AG04450 (cell line): ENCODE measurements around the gene AUTS2. TPM values are rescaled to one million over a fixed set of nuclear protein-coding genes. Genes with fewer than 3 reads are reported as not detected.

Source experiments
- CTCF ChIA-PET: fragments of 300-600, 350-600 bp; formaldehyde crosslinking; extraction: SDS; loops from one replicate; lab custom pipeline; 2022; ENCODE audit warnings: antibody characterized with exemption, inconsistent platforms; lab: Charles Lee
- POLR2A ChIA-PET: fragments of 350-600 bp; formaldehyde crosslinking; extraction: SDS; loops from one replicate; lab custom pipeline; 2021; ENCODE audit warnings: antibody characterized with exemption, inconsistent platforms; lab: Yijun Ruan, JAX
- DNase-seq: peaks from one replicate; pipeline ENCODE4 v3.0.0-alpha.2; 2011; ENCODE audit warnings: low read depth, low spot score
- H3K27ac ChIP-seq: one replicate; pipeline ENCODE4 v1.5.1; 2012; ENCODE audit warnings: low read depth, low read length, control low read depth
- H3K27me3 ChIP-seq: one replicate; pipeline ENCODE4 v1.6.0; 2012; ENCODE audit warnings: low read length; ENCODE audit not compliant: control insufficient read depth, insufficient read depth
- H3K4me3 ChIP-seq: 2 replicates; pipeline ENCODE4 v1.5.1; 2011; ENCODE audit warnings: mild to moderate bottlenecking, low read depth, low read length, control low read depth
- H3K9me3 ChIP-seq: 2 replicates; pipeline ENCODE4 v1.5.1; 2012; ENCODE audit warnings: low read length; ENCODE audit not compliant: control insufficient read depth, insufficient read depth
- polyA plus RNA-seq: library from polyadenylated mRNA; depleted of rRNA; stranded (reverse); fragments of >200 nt; gene quantifications from 2 replicates; pipeline ENCODE4 v1.2.3, GENCODE V29; 2011
- TF ChIP-seq, protein P1 (sequence below): IDR thresholded peaks from 2 replicates; pipeline ENCODE4 v1.5.1; 2011; ENCODE audit warnings: low read depth, low read length, control low read depth, inconsistent platforms

AUTS2 gene
- polyA plus RNA-seq, 1 experiment, result 1.5 TPM

DNA sequence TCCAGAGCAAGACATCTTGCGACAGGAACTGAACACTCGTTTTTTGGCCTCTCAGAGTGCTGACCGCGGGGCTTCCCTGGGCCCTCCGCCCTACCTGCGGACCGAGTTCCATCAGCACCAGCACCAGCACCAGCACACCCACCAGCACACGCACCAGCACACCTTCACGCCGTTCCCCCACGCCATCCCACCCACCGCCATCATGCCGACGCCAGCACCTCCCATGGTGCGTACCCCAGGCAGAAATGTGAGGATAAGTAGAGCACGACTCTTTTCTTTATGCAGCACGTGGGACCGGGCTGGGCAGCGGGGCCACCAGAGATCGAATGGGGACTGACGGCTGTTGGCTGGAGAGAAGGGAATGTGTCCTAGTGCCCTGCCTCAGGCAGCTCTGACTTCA is 1167.8 kb downstream of the AUTS2 start:
- Histone ChIP-seq H3K27ac (no peak overlapping the region), H3K27me3 (no peaks in the 10 kb centered on the region), H3K4me3 (no peak overlapping the region), H3K9me3 (no peaks in the 10 kb centered on the region)
- ChIA-PET POLR2A (no interaction called here), CTCF (no interaction called here)
- no peak for DNase-seq
- TF ChIP-seq, protein P1, sequence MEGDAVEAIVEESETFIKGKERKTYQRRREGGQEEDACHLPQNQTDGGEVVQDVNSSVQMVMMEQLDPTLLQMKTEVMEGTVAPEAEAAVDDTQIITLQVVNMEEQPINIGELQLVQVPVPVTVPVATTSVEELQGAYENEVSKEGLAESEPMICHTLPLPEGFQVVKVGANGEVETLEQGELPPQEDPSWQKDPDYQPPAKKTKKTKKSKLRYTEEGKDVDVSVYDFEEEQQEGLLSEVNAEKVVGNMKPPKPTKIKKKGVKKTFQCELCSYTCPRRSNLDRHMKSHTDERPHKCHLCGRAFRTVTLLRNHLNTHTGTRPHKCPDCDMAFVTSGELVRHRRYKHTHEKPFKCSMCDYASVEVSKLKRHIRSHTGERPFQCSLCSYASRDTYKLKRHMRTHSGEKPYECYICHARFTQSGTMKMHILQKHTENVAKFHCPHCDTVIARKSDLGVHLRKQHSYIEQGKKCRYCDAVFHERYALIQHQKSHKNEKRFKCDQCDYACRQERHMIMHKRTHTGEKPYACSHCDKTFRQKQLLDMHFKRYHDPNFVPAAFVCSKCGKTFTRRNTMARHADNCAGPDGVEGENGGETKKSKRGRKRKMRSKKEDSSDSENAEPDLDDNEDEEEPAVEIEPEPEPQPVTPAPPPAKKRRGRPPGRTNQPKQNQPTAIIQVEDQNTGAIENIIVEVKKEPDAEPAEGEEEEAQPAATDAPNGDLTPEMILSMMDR, result no peak

DNA sequence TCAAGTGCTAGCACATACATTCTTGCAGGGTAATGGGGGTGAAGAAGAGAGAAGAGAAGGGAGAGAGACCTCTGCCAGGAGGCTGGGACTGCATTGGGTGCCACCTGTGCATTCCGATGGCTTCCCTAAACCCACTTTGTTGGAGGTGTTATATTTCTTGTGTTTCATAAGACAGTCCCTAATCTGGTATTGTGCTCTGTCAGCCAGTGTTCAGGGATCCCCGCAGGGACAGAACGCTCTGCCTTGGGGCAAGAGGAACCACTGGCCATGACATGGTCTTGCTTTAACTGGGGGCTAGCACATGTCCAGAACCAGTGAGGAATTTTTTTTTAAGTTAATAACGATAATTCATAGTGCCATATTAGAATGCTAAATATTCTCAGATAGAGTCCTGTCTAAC is 1168.4 kb downstream of the AUTS2 start:
- DNase-seq, result no peak
- ChIA-PET POLR2A (no interaction called here), CTCF (no interaction called here)
- no peak overlapping the region for H3K4me3 ChIP-seq
- H3K27ac ChIP-seq, result no peak overlapping the region
- no peaks in the 10 kb centered on the region for H3K9me3 ChIP-seq
- no peaks in the 10 kb centered on the region for H3K27me3 ChIP-seq
- TF ChIP-seq, protein P1, result no peak

DNA sequence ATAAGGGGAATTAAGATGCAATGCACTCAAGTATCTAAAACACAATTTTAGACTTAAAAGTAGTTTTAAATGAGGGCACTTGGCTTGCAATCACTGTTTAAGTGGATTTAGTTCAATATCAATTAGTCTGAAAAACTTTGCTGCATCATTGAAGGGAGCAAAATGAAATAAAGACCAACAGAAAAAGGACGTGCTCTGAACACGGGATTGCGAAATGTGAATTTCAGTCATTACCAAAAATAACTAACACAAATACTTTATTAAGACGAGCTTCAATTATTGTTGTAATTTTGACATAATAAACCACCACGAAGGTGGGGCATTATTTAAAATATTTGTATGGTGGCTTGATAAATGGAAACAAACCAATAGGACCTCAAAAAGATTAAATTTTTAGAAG is 1171.9 kb downstream of the AUTS2 start:
- POLR2A ChIA-PET, result no interaction called here
- DNase-seq, result no peak
- CTCF ChIA-PET, result no interaction called here
- Histone ChIP-seq H3K9me3 (no peaks in the 10 kb centered on the region), H3K27ac (no peak overlapping the region), H3K4me3 (no peak overlapping the region), H3K27me3 (no peaks in the 10 kb centered on the region)
- TF ChIP-seq, protein P1, result no peak

DNA sequence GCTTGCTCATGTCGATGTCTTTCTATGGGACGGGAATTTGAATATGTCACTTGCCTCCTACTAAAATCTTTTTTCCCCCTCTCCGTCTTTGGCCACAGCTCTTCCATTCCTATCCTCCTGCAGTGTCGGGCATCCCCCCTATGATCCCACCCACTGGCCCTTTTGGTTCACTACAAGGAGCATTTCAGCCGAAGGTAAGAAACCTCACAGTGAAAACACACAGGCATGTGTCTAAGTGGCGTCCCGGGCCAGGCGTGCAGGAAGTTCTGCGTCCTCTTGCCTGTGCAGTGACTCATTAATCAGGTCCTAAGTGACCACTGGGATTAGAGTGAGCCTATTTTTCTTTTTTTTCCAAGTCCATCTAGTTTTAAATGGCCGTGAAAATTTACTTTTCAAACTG is 1173.2 kb downstream of the AUTS2 start:
- TF ChIP-seq, protein P1, result no peak
- no peak for DNase-seq
- ChIA-PET POLR2A (no interaction called here), CTCF (no interaction called here)
- Histone ChIP-seq H3K4me3 (no peak overlapping the region), H3K9me3 (no peaks in the 10 kb centered on the region), H3K27me3 (no peaks in the 10 kb centered on the region), H3K27ac (no peak overlapping the region)

DNA sequence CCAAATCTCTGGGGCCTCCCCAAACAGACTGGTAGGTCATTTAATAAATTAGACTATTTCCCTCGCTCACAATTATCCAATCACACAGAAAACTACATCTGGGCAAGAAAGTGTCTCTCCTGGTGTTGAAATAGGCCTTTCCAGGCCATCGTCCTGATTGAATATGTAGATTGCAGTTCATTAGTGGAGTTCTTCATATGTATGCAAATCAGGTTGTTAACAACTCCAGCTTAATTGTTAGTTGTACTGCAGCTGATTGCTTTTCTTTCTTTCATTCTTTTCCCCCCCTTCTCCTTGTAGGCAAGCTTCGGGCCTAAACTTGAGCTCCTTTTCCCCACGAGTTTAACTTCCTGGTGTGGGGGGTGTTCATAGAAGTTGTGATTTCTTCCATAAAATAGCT is 1174.6 kb downstream of the AUTS2 start:
- no peaks in the 10 kb centered on the region for H3K27me3 ChIP-seq
- H3K4me3 ChIP-seq, result no peak overlapping the region
- TF ChIP-seq, protein P1, result no peak
- POLR2A ChIA-PET, result no interaction called here
- CTCF ChIA-PET, result no interaction called here
- H3K9me3 ChIP-seq, result no peaks in the 10 kb centered on the region
- DNase-seq, result no peak
- no peak overlapping the region for H3K27ac ChIP-seq
